Neural progenitor cell (in vitro differentiated cells): ENCODE measurements around the gene TBC1D7.

ENCODE experiments used
- EZH2 ChIP-seq: fragments of 200-600 bp; sonication (generic); IDR thresholded peaks from 2 replicates; pipeline ENCODE4 v1.6.1; 2017; ENCODE audit warnings: antibody characterized with exemption, mild to moderate bottlenecking, moderate library complexity
- EZH2phosphoT487 ChIP-seq: fragments of 200-600 bp; sonication (generic); IDR thresholded peaks from 2 replicates; pipeline ENCODE4 v1.6.1; 2017; ENCODE audit warnings: antibody characterized with exemption
- TF ChIP-seq, protein P1 (sequence below): fragments of 200-600 bp; sonication (generic); IDR thresholded peaks from 2 replicates; pipeline ENCODE4 v1.5.1; 2017; ENCODE audit warnings: antibody characterized with exemption, mild to moderate bottlenecking

DNA sequence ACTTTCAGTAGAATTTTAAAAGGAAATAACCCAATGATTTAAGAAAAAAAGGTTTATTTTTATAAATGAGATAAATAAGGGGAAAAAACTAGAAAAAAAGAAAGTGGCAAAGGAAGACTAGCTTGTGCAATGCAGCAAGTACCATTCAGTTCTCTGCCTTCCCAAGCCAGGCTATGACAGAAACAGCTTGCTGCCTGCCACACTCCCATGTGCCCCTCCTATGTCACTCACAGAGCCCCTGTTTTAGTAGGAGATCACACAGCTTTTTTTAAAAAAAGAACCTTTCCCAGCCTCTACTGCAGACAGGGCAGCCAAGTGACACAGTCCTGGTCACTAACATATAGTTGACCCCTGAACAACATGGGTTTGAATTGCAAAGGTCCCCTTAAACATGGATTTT, 13.5 kb downstream of the TBC1D7 start:
- TF ChIP-seq, protein P1, sequence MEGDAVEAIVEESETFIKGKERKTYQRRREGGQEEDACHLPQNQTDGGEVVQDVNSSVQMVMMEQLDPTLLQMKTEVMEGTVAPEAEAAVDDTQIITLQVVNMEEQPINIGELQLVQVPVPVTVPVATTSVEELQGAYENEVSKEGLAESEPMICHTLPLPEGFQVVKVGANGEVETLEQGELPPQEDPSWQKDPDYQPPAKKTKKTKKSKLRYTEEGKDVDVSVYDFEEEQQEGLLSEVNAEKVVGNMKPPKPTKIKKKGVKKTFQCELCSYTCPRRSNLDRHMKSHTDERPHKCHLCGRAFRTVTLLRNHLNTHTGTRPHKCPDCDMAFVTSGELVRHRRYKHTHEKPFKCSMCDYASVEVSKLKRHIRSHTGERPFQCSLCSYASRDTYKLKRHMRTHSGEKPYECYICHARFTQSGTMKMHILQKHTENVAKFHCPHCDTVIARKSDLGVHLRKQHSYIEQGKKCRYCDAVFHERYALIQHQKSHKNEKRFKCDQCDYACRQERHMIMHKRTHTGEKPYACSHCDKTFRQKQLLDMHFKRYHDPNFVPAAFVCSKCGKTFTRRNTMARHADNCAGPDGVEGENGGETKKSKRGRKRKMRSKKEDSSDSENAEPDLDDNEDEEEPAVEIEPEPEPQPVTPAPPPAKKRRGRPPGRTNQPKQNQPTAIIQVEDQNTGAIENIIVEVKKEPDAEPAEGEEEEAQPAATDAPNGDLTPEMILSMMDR = no peak
- TF ChIP-seq EZH2phosphoT487 (no peak), EZH2 (no peak)
